ENCODE data around the gene TNFRSF4. TPM values are rescaled to one million over a fixed set of nuclear protein-coding genes. Genes with fewer than 3 reads are reported as not detected.
"Not testable (repeated sequence)": the region's sequence is repeated elsewhere in the genome, so short reads cannot be mapped to it uniquely, and the experiment has no call there.

The TNFRSF4 gene
- total RNA-seq, 1 donor from 2014 or later, result not detected

DNA sequence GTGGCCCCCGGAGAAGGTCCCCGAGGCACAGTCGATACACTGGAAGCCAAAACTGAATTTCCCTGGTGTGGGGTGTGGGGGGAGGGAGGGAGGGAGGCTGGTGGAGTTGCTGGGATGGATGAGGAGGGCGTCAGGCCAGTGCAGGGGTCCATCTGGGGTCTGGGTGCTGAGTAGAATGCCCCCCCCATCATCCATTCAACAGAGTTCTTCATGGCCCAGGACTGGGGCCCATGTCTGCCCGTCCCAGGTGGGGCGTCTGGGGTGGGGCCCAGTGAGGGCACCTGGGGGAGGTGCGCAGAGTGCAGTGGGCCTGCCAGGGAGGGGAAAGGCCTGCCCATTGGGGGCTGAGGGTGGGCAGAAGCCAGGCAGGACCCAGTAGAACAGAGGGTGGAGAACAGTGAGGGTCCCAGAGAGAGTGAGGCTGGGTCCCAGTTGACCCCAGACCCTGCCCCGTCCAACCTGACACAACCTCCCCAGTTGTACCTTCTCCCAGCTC is 9.5 kb downstream of the TNFRSF4 start:
- DNase-seq (ENCODE audit: low read depth), result no peak

DNA sequence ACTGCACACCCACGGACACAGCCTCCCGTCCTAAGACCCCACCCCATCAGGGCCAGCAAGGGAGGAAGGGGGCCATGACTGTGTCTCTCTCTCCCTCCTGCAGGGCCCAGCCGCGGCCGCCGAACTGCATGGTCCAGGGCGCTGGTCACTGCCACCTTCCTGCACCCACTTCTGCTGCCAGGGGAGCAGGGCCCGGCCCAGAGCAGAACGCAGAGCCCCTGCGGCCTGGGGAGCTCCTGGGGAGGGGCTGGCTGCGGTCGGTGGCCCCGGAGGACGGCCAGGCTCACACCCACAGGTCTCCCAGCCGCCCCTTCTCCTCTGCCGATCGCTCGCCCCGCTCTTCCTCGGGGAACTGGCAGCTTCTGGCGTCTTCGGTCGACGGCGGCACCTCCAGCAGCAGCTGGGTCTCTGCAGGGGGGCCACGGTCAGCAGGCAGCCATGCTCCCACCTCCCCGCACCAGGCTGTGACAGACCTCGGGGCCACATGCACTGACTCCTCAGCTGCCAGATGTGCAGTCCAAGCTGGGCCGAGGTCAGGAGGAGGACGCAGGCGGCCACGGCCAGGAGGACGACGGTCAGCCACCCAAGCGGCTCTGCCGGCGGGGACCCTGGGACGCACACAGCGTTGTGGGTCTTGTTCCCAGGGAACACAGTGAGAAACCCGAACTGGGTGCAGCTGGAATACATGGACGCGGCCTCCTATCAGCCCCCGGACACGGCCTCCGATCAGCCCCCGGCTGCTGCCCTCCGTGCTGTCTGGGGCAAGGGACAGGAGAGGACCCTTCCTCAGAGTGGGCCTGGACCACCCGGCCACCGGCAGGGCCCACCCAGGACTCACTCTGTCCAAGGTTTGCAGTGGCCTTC is 10.2 kb downstream of the TNFRSF4 start:
- DNase-seq (ENCODE audit: low read depth), result no peak

DNA sequence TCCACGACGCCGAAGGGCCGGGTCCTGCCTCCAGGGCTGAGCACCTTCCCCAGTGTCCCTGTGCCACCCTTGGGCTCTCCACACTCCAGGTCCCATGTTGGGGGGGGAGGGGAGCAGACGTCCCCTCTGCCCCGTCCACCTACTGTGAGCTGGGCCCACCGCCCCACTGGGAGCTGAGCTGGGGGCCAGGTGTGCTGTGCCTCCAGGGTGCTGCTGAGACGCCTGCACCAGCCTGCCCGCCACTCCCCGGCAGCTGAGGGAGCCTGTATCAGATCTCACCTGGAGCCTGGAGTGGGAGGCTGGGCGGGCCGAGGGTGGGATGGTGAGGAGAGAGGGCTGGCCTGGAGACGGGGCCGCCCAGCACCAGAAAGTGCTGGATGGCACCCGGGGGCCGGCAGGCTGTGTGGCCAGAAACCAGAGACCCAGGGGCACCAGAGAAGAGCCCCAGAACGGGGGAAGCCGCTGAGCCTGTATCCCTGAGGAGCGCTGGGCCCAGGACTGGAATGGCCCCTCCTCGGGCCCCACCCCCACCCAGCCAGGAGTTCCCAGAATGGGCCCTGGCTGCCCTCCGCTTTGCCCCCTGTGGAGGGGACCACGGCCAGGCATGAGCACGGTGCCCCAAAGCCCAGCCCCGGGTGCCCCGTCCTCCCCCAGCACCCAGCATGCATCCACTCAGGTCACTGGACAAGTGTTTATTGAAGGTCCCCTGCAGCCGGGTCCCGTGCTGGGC is 11.0 kb downstream of the TNFRSF4 start:
- no peak for DNase-seq (ENCODE audit: low read depth)

DNA sequence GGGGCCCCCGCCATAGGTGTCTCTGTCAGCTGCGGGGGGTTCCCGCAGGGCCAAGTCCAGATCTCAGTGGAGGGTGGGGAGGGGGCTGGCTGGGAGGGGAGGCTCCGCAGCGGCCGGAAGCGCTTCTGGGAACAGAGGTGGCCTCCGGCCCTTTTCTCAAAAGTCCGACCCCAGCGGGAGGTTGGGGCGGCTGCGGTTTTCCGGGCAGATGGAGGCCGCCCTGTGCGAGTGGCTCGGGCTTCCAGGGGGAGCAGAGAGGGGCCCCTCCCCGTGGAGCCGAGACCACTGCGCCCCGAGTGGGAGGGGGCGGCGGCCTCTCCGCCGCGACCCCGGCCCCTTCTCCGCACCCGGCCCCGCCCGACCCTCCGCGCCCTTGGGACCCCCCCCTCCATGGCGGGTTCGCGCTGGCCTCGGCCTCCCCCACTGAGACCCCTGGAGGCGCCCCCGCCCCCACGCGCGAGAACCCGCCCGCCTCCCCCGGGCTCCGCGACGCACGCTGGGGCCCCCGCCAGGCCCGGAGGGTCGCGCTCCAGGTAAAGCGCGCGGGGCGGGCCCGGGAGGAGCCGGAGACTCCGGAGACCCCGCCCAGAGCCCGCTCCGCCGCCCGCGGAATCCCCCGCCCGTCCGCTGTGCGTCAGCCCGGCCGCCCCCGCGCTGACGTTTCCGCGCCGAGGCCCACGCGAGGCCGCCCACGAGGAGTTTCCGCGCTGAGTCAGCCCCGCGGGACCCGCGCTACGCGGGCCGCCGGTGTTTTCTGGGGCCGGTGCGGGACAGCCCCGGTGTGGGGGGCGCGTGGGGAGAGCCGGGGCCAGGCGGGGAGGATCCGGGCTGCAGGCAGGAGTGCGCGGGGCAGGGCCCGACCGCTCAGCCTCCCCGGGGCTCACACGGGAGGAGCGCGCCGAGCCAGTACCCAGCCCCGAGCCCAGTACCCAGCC is 12.8 kb downstream of the TNFRSF4 start:
- no peak for DNase-seq (ENCODE audit: low read depth)

DNA sequence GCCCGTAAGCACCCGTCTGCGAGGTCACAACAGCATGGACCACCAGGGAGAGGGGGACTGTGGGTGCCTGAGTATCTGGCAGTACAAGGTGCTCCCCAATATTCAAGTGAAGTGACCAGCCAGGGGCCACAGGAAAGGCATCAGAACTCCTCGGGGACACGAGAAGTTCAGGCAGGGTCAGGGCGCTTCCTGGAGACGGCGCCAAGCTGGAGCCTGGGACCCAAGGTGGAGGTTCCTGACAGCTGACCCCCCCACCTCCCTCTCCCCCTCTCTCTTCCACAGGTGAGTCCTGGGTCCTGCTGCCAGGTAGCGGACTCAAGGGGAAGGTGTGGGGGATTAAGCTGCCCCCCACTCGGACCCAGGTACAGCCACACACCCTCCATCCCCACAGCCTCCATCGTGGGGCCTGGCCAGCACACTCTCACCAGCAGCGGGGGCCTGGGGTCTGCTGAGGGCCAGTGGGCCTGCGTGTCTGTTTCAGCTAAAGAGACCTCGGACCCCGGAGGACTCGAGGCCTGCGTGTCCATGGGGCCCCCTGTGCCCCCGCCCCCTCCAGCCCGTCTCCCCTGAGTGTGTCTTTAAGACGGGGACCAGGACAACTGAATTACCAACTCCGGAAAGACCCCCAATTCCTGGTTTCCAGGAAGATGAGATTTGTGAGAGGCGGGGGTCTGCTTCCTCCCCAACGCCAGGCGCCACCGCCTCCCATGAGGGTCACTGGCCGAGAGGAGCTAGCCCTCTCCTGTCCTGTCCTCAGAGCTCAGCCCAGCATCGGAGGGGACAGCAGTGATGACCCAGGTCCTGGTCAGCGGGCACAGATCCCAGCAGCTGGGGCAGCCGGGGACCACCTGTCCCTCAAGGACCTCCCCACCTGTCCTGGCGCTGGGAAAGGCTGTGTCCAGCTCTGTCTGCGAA is 13.7 kb downstream of the TNFRSF4 start:
- no peak for DNase-seq (ENCODE audit: low read depth)

DNA sequence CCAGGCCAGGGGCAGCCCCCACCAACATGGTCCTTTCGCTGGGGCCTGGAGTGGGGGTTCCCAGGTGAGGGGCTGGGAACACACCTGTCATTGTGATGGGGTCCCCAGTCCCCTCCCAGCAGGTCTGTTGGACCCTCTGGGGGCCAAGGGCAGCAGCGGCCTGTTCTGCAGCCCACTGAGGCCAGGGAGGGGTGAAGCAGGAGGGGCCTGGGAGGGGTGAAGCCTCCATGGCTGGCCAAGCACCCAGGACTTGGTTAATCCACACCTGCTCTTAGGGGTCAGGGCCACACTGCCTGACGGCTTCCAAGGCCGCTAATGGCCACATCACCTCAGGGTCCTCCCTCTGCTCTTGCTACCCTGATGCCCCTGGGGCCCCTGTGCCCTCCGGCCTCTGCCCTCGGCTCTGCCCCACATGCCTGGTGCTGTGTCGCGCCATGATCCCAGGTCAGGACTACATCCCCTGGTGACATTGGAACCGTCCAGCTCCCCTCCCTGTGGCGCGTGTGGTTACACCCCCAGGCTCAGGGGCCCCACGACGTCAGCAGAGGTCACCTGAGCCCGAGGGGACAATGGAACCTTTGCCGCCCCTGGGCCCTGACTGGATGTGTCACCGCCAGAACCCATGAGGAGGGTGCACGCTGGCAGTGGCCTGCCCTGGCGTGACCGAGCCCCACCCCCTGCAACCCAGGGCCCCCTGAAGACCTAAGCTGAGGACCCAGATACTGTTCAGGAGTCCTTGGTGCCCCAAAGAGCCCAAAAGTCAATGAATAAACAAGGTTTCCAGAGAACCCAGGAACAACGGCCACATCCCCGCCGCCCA is 14.6 kb downstream of the TNFRSF4 start:
- DNase-seq (ENCODE audit: low read depth), result no peak

DNA sequence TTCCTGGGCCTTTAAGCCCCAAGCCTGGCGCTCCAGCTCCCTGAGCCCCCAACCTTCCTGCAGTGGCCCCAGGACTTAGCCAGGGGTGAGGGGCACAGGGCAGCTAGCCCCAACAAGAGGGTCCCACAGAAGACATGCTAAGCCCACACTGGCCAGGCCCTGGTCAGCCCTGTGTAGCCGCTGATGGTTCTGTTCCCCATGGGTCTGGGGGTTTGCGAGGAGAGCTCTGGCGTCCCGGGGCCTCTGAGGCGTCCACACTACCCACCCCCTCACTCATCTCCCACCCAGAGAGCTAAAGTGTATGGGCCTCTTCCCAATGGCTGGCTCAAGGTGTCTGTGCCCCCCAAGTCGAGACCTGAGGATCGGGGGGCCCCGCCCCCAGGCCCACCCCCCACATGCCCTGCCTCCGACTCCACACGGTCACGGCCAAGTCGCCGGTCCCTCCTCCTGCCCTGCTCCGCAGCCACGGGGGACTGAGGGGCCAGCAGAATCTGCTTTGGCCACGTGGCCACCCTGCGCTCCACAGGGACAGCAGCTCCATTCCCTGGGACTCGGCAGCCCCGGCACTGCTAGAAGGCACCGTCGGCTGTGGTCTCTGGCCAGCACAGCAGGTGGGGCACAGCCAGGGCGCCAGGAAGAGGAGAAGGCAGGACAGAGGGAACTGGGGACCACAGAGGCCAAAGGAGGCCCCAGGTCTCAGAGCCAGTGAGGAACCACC is 15.4 kb downstream of the TNFRSF4 start:
- no peak for DNase-seq (ENCODE audit: low read depth)

DNA sequence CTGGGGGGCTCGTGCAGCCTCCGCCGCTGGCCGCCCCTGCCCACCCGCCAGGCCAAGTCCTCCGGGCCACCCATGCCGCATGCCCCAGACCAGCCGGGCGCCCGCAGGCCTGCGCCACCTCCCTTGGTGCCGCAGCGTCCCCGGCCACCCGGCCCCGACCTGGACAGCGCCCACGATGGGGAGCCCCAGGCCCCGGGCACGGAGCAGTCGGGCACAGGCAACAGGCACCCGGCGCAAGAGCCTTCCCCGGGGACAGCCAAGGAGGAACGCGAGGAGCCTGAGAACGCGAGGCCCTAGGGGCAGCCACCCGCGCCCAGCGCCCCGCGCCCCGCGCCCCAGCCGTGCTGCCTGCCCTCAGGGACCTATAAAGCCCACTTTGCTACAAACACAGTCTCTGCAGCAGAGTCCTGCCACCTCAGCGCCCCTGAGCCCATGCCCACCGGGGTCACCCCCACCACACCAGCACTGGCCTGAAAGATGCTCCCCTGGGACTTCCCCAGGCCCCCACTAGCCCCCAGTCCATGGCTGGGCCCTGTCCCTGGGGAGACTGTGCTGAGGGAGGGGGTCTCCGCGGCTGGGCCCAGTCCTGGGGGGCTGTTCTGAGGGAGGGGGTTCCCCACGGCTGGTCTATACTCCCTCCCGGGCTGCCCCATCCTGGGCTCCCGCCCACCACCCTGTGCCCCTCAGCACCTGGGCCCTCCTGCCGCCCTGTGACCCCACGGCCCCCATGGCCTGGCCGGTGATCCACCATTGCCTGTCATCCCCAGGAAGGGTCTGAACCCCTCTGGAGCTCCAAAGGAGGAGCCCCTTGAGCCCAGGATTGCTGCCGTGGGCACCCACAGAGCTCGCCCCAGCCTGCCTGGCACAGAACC is 16.2 kb downstream of the TNFRSF4 start:
- no peak for DNase-seq (ENCODE audit: low read depth)

DNA sequence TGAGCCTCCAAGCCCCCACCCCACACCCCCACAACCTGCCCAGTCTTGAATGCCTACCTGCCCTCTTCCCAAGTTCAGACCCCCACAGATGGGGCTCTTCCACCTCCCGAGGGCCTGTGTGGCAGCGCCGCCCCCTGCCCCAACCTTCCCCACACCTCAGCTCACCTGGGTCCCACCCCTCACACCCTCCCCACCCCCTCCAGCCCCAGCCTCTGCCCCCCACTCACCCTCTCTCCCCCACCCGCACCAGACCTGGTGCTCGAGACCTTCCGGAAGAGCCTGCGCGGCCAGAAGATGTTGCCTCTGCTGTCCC is 16.8 kb downstream of the TNFRSF4 start:
- DNase-seq (ENCODE audit: low read depth), result no peak

DNA sequence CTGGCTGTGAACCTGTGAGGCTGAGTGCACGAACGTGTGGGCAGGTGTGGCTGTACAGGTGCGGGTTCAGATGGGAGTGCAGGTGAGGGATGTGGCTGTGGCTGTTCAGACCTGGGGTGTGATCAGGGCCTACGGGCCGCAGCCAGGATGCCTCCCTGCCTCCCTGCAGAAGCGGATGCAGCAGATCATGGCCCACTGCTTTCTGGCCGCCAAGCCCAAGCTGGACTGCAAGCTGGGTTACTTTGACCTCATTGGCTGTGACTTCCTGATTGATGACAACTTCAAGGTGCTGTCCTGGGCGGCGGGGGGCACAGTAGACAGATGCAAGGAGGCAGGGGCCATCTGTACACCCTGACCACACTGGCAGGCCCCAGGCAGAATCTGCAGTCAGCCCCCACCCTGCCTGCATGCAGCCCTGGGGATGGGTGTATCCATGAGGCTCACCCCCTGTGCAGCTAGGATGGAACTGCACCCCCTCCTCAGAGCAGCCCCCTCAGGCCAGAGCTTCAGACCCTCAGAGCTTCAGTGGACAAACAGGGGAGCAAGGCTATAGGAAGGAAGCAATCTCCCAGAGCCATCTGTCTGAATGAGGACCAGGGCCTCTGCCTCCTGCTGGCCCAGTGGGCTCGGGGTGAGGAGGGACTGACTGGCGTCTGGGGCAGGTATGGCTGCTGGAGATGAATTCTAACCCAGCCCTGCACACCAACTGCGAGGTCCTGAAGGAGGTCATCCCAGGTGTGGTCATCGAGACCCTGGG is 17.3 kb downstream of the TNFRSF4 start:
- no peak for DNase-seq (ENCODE audit: low read depth)

DNA sequence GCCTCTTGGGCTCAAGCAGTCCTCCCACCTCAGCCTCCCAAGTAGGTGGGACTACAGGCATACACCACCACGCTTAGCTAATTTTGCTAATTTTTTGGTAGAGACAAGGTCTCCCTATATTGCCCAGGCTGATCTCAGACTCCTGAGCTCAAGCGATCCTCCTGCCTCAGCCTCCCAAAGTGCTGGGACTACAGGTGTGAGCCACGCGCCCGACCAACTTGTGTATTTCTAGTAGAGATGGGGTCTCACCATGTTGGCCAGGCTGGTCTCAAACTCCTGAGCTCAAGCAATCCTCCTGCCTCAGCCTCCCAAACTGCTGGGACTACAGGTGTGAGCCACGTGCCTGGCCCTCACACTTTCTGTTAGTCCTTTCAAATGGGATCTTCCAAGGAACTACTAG is 18.2 kb downstream of the TNFRSF4 start:
- DNase-seq (ENCODE audit: low read depth), result not testable (repeated sequence)

DNA sequence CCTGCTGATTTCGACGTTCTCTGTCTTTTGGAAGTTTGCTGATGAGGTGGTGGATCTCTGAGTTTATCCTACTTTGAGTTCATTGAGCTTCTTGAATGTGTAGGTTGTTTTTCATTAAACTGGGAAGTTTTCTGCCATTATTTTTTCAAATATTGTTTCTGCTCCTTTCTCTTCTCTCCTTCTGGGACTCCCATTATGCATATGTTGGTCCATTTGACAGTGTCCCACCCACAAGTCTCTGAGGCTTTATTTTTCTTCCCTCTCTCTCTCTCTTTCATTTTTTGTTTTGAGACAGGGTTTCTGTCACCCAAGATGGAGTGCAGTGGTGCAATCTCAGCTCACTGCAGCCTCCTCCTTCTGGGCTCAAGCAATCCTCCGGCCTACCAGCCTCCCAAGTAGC is 19.2 kb downstream of the TNFRSF4 start:
- no peak for DNase-seq (ENCODE audit: low read depth)

DNA sequence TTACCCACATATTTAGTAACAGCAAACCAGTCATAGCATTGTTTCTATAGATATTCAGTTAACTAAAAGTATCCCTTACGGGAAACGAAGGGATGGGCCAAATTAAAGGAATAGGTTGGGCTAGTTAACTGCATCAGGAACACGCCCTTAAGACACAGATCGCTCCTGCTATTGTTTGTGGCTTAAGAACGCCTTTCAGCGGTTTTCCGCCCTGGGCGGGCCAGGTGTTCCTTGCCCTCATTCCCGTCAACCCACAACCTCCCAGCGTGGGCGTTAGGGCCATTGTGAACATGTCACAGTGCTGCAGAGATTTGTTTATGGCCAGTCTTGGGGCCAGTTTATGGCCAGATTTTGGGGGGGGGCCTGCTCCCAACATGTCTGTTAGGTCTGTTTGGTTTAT is 22.2 kb downstream of the TNFRSF4 start:
- DNase-seq (ENCODE audit: low read depth), result no peak

DNA sequence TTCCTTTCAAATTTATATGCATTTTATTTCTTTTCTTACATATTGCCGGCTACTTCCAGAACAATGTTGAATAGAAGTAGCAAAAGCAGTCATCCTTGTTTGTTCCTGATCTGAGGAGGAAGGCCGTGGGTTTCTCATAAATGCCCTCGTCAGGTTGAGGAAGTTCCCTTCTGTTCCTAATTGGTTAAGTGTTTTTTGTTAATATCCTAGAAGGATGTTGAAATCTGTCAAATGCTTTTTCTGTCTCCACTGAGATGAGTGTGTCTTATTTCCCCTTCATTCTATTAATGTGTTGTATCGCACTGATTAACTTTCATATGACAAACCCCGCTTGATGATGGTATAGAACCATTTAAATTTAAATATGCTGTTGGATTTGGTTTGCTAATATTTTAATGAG is 24.8 kb downstream of the TNFRSF4 start:
- no peak for DNase-seq (ENCODE audit: low read depth)

DNA sequence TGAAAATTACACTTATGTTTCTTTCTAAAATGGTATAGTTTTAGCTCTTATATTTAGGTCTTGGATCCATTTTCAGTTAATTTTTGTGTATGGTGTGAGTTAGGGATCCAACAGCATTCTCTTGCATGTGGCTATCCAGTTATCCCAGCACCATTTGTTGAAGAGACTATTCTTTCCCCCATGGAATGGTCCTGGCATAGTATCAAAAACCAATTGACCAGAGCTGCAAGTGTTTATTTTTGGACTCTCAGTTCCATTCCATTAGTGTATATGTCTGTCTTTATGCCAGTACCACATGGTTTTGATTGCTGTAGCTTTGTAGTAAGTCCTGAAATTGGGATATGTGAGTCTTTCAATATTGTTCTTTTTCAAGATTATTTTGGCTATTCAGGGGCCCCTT is 26.0 kb downstream of the TNFRSF4 start:
- peak; percentile 86 for DNase-seq (ENCODE audit: low read depth)

DNA sequence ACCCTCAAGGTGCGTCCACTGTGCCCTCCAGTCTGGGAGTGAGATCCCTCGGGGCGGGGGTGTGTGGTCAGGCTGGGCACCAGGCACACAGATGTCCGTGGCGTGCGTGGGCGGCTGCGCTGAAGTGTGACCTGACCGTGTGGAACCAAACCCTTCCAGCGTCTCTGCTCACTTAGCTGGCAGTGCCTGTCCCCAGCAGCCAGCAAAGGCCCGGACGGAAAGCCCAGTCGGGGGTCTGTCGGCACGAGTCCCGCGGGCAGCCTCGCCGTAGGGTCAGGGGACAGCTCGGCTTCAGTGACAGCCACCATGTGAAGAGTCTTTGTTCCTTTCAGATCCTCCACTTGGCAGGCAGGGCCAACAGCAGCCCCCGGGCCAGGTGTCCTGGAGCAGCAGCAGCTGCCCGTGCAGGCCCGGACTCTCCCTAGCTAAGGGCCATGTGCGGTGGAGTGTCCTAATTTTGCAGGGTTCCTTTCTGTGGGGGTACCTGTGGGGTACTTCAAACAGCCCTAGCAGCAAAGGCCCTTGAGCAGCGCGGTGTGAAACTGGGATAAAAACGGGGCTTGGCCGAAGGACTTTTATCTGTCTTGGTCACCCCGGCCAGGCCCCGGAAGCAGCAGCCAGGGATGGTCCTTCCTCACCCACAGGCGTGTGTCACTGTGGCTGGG is 28.7 kb downstream of the TNFRSF4 start:
- peak; percentile 26 for DNase-seq (ENCODE audit: low read depth)
